GM19467 (cell line): ENCODE results near the gene DNASE2.

Experiments used
- ATAC-seq: cut with Tn5 transposase; IDR thresholded peaks from one replicate; pipeline ENCODE4 v1.9.1; 2021; ENCODE audit warnings: mild to moderate bottlenecking, moderate library complexity; ENCODE audit not compliant: unreplicated experiment

Gene DNASE2

GRCh38 chr19:12834976-12835757, 46.1 kb downstream of the DNASE2 start:
- ATAC-seq = no peak

DNA sequence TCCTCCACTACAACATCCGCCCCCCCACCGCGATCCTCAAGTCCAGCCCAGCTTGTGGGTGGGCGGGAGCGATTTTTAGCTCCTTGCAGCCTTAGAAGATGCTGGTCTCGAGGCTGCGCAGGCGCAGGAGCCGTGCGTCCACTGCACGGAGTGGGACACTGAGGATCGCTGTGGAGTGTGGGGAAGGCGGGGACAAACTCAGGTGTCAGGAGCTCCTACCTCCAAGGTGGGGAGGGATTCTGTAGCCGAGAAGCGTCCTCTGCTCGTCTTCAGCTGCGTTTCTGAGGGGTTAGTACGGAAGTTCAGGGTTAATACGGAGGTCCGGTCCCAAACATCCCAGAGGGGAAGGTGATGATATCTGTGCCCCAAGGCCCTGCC, 46.7 kb downstream of the DNASE2 start, which contains the start of gene RTBDN:
RTBDN (minus strand) TSS at position 14 of the 378 bp plus-strand sequence. CDS start 4,600 bp downstream, outside the sequence.
- ATAC-seq = no peak

GRCh38 chr19:12833738-12834565, 47.3 kb downstream of the DNASE2 start:
- no peak for ATAC-seq

DNA sequence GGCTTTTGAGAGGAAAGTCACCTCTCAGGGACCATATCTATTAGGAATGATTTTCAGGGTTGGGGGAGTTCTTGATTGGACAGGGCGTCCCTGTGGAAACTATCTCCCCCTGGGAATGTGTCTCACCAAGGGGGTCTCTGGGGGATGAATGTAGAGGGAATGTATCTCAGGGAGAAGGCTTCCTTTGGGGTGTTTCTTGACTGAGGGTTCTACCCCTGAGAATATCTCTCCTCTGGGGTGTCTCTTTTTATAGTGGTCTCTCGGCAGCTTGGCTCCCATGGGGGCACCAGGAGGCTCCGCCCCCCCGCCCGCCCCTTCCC, 47.9 kb downstream of the DNASE2 start:
- no peak for ATAC-seq

- ATAC-seq = no peak
Measured at GRCh38 chr19:12828494-12828893, 52.8 kb downstream of the DNASE2 start.

GRCh38 chr19:12825254-12826131, 55.8 kb downstream of the DNASE2 start:
- no peak for ATAC-seq
